ENCODE results near the gene FLT3.

FLT3 gene

DNA sequence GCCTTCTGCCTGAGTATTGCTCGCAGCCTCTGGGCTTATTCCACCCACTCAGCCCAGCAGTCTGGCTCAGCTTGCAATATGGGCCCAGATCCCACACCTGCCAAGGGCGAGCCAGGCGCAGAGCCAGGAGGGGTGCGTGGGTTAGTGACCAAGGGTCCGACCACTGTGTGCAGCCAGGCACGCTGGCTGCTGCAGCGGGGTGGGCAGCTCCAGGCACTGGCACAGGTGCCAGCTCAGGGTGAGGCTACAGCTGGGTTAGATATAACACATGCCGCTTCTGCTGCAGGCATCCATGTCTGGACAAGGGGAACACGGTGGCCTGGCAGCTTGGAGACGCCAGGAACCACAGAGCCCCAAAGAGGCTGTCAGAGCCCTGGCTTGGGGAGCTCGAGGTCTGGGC is 99.3 kb downstream of the FLT3 start:
- no peak for DNase-seq

DNA sequence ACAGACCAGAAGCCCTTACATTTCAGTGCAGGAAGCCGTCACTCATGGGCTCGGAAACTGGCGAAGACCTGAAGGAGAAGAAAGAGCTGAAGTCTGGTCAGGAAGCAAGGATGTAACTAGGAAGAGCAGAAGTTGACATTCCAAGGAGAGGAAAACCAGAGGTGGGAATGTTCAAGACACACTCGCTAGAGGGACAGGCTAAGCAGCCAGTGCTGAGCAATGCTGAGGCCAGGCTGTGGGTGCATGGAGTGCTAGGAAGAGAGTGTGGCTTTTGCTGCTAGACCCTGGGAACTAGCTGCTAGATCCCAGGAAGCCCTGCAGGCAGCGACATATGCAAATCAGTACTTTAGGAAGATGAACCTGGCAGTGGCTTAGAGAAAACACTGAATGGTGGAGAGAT is 99.8 kb downstream of the FLT3 start:
- DNase-seq: no peak

DNA sequence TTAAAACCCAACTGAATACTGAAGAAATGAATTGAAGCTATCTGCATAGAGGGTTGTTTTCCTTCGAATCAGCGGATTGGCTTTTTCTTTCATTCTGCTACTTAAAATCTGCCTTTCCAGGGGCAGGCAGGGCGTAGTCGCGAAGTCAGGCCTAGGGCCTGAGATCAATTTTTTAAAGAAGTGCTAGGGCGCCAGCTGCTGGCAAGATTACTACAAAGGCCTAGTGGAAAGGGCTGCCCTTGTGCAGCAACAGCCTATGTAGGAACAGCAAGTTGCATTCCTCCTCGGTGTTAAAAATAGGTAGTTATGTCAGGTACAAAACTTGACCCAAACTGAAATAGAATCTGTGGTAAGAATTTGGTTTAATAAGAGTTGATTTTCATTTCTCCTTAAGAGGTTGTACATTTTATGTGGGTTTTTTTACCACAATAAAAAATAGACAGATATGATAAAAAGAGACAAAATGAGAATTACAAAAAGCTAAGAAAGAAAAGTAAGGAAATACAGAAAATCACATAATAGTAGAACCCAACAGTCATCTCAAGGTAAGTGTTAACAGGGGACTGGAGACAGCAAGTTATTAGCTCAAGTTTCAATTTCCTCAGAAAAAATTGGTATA is 102.4 kb downstream of the FLT3 start:
- peak; percentile 43 for DNase-seq

DNA sequence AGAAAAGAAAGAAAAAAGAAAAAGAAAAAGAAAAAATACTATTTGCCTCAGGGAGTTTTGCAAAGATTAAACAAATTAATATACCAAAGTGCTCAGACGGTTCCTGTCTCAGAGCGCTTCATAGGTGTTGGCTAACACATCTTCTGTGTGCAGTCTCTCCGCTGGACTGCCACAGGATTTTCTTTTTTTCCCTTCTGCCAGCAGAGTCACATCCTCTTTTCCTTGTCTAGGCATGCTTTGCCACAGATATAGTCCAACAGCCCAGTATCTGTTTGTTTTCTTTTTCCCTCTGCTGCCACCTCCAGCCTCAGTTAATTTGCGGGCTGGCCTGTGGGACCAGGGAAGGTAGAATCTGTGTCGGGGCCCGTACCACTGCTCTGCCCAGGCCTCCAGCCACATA is 108.5 kb downstream of the FLT3 start:
- no peak for DNase-seq

DNA sequence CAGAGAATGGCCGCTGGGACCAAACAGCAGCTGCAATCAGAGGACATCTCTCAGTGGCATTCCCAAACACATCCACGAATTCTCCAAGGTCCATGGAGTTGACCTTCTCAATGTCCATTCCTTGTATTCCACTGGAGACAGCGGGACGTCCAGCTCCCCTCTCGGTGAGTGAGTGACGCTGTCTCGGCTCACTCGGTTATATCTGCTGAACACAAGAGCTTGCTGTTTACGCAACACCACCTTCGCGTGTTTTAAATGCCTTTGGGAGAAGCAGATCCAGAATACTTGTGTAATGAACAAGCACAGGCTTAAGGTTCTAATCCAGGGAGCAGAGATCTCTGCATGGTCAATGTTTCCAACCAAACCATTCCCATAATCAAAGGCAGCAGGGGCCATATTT is 111.9 kb downstream of the FLT3 start, which contains the start of gene URAD:
Gene URAD (minus strand): TSS at position 174 of the 400 bp plus-strand sequence. CDS start 56 bp downstream, at position 118.
- no peak for DNase-seq

DNA sequence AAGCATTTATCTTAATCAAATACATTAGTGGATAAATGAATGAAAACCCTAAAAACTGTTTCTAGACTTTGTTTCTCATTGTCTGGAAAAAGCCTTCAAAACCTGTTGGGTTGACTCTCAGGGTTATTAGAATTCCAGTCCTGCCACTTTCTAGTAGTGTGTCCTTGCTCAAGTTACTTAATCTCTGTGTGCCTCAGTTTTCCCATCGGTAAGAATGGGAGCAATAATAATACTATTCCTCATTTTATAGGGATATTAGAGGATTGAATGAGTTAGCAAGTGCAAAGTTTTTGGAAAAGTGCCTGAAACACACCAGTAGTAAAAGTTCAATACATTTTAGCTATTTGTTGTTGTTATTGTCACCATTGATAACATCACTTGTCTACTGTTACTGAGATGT is 114.8 kb downstream of the FLT3 start:
- no peak for DNase-seq

DNA sequence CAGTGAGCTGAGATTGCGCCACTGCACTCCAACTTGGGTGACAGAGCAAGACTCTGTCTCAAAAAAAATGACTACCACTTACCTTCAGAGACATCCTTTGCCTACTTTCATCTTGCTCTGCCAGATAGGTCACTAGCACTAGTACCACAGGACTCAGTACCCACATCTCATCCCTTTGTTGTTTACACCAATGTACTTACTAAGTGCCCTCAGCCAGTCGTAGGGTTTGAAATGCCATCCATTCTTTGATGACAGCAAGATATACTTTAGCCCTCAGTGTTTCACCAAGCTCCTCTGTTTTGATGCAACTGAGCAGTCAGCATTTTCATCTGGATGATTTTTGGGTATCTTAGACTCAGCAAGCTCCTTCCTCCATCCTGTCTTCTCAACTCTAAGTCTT is 118.0 kb downstream of the FLT3 start:
- no peak for DNase-seq

DNA sequence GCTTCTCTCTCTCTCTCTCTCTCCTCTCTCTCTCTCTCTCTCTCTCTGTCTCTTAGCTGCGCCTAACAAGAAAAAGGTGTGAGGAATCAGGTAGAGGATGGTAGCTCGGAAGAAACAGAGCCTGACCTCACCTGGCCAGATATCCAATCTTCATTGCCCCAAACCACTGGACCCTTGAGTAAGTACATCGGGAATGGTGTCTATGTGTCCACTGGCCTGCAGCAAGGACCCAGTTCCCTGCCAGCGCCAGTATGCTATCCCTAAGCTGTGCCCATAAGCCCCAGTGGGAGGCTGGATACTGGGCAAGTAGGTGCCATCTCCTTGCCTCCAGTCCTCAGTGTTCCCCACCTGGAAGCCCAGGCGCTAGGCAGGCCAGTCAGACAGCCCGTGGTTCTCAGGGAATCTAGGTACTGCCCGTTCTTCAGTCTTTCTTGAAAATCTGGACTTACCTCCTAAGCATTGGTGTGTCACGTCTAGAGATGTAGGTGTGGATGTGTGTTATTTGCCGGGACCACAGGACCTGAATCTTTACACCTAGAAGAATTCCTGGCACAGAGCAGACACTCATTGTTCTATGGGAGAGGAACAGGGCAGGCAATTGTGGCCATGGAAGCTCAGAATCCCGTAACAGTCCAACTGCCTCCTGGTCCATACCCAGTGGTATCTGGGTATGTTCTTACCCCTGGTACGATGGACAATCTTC is 119.2 kb downstream of the FLT3 start:
- DNase-seq: no peak

DNA sequence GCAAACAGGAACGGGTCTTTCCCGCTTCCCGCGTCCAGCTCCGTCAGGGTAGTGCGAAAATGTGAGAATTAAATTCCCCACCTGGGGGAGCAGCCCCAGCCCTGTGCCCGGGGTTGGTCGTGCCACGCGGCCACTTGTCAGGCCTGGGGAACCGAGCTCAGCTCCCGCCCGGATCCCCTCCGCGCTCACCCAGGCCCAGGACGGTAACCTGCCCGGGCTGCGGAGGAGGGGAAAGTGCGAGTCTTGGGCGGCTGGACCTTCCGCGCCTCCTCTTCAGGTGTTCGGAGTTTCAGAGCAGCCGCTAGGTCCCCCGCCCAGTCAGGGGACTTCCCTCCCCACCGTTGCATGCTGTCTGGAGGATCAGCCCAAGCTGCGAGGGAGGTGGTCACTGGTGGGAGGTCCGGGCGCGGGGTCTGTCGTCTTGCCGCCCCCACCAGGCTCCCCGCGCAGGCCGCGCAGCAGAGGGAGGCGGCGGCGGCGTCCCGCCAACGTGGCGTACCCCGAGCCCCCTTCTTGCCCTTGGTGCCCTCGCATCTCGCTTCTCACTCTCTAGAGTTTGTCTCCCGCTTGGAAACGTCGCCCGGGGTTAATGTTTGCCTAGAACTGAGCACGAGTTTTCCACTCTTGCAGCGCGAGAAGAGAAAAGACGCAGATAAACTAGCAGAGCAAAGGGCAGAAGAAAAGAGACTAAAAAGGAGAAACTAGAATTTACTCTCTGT is 119.9 kb downstream of the FLT3 start:
- DNase-seq: no peak

DNA sequence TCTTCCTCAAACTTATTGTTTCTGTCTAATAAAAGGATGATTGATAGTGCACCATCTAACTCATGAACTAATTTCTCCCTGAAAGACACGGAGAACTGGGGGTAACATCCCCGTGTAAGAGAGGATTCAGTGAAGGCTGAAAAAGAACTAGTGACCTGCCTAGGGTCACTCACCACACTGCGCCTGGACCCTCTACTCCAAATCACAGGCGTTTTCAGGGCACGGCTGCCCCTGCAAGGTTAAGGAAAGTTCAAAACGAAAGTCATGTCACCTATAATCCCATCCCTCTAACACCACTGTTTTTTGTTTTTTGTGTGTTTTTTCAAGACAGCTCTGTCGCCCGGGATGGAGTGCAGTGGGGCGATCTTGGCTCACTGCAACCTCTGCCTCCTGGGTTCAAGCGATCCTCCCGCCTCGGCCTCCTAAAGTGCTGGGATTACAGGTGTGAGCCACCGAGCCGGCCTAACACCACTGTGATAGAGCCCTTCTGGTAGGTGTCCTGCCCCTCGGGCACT is 120.6 kb downstream of the FLT3 start:
- DNase-seq: no peak

DNA sequence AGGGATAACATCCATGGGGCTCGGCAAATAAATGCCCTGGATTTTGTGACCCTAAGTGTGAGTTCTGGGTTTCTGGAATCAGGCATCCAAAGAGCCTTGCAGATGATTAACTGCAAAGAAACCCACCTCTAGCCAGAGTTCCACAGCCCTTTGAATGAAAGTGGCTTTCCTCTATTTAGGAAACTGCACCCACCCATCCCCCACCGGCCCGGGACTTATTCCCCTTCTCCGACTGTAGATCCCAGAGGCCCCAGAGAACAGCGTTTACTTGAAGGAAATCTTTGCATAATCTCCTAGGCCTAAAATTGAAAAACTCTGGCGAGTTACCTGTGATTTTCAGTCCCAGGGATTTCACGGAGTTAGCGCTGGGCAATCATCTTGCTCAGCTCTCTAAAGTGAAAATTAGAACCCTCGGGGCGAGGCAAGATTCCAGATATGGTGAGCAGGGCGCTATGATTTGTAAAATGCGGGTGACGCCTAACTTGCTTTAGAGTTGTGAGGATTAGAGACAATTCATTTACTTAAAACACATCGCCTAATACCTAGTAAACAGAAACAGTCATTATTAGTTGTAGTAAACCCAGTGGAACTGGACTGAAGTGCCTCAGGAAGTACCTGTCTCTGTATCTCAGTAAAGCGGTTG is 121.3 kb downstream of the FLT3 start:
- DNase-seq: no peak

DNA sequence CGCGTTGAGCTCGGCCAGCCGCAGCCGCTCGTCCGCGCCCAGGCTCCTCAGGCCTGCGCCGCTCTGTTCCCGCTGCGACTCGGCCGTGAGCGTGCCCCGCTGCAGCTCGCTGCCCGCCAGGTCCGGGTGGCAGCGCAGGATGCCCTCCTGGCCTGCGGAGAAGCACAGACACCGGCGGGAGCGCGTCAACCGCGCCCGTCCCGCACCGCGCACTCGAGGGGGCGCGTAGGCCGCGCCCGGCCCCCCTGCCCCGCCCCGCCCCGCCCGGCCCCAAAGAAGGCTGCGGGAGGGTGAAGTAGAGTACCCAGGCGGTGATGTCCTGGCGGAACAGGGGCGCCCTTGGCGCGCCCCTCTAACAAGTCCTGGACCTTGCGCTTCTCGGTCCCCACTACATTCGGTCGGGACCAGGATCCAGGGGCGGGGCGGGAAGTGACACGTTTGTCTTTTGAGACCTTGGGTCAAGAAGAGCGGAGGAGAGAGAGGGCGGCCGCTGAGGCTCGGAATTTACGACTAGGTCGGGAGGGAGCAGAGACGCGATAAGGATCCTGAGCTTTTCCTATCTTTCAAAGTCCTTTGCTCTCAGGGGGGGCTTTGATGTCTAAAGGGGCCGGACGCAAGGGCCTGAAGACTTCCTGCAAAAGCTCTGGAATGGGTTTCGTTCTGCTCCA is 121.9 kb downstream of the FLT3 start:
- no peak for DNase-seq

DNA sequence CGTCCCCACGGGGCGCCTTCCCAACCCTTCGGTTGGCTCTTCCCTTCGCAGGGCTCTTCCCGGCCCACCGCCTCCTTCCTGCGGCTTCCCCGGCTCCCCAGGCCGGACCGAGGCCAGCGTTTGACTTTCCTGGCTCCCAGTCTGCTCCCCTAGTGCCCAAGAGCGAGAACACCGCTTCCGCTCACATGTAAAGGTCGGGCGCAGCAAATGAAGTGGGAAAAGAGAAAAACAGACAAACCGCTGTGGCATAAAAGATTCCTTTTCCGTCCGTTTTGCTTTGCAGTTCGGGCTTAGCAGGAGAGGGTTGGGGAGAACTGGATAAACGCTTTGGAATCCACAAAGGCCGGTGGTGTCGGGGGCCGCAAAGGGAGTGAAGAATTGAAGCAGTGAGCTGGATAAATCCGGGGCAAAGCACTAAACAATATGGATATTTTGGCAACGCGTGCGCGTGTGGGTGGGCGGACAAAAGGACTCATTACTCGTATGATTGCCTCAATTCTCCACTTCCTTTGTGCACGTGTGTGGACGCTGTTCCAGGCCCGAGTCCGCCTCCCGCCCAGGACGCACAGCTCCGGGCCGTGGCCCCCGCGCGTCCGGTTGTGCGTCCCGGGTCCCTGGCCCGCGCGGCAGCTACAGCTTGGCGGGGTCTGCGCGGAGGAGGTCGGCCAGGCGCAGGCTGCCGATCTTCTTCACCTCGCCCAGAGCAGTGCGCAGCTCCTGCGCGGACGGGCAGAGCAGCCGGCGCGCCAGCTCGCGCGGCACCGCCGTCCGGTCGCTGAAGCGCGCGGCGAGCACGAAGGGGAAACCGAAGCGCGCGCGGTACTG is 122.7 kb downstream of the FLT3 start:
- no peak for DNase-seq

DNA sequence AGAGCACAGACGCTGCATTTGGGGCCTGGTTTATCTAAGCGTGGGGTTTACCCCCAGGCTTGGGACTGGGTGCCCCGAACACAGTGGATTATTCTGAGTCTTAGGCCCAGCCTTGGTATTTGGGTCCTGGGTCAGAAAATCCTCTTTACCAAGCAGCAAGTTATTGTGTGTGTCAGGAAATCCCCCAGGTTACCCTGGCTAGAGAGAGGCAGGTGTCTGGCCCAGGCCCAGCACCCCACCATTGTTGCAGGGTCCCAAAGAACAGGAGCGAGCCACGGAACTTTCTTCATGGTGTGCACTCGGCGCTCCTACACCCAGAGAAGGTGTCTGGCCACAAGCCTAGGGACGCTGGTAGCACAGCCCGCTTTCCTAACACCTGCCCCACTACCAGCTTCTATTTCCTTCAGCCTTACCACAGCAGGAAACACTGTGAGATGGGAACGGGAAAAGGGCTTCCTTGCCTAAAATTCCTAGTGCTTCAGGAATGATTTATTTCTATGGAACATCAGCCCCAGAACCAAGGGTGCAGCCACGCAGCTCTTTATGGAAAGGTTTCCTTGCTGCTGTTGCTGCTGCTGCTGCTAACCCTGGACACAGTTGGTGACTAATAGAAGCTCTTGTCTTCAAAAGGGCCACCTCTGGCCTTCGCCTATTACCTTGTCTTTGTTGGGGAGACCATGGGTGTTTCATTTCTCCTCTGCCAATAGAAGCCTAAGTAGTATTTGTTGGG is 123.8 kb downstream of the FLT3 start:
- no peak for DNase-seq

DNA sequence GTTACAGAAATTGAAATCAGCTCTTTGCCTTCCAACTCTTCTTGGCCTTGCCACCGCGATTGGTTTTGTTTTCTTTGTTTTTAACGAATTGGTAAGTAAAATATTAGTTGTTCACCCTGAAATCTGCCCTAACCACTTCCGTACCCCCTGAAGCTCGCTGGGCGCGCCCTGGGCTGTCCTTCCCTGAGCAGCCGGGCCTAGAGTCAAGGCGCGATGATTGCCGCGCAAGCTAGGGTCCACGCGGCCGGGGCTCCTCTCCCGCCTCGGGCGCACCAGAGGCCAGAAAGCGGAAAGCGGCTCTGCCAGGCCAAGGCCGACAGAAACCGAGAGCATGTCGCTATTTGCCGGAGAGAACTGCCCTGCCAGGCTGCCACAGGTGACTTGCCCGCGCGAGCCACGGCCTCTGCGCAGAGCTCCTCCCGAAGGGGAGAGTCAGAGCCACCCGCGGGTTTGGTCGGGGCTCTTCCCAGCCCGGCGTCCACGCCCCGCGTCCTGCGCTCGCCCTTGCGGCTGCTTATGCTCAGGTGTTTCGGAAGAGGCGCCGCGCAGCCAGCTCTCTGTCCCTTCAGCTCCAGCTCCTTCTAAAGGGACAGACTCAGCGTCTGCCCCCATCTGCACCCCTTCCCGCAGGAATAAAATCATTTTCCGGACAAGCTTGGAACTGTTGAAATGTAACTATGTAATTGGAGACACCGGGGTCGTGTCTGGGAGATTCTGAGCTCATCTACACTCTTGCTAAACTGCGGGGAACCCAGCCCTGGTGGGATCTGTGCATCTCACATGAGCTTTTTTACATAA is 124.6 kb downstream of the FLT3 start:
- no peak for DNase-seq

DNA sequence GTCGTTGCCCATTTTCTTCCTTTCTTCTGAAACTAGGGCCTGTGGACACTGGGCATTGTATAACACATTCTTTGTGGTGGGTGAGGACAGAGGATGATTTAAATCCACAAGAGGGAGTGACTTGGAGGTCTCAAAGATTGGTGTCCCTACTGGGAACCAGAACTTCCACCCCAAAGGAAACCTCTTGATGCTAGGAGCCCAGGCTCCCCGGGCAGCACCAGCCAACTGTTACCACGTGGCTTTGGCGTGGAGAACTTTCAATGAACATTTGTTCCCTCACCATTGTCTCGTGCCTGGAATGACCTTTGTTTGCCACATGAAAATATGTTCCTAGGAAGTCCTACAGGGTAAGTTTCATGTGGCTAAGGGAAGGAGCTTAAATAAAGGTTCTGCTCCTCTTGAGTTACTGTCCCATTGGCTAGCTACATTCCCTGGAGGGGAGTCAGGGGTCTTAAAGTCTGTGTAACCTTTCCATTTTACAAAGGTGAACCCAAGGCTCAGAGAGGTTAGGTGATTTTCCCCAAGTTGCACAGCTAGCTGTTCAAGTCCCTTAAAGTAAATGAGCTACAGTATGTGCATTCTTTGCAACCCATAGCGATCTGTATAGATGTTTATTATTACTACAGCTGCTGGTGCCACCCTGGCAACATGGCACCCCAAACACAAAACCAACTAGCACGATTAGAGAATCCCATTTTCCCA is 126.3 kb downstream of the FLT3 start:
- no peak for DNase-seq

DNA sequence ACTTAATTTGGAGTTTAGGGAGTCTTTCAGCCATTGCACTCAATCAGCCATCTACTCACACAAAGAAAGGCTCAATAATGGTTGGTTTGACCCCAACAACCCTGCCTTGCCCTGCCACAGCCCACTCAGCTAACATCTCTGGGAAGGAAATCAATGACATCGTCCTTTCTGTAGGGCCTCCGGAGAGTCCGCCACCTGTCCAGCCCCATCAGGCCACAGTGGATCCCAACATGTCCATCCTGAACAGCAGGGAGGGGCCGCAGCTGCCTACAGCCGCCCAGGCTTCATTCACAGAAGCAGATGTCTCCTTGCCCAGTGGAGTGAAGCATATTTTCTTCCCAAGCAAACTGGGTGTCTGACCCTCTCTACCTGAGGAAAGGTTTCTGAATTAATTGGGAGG is 127.1 kb downstream of the FLT3 start:
- DNase-seq: no peak

DNA sequence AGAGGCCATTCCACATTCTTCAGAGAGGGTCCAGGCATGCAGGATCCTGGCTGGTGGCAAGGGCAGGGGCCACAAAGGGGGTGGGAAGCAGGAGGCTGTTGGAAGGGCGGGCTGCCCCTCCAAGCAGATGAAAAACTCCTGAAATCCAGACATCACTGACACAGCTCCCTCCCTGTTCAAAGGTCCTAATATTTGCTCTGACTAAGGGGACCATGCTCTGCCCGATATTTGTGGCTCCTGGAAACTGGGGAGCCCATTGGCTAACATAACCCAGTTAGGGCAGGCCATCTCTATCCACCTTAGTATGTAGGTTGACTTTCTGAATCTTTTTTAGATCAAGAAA is 127.9 kb downstream of the FLT3 start:
- DNase-seq: no peak

DNA sequence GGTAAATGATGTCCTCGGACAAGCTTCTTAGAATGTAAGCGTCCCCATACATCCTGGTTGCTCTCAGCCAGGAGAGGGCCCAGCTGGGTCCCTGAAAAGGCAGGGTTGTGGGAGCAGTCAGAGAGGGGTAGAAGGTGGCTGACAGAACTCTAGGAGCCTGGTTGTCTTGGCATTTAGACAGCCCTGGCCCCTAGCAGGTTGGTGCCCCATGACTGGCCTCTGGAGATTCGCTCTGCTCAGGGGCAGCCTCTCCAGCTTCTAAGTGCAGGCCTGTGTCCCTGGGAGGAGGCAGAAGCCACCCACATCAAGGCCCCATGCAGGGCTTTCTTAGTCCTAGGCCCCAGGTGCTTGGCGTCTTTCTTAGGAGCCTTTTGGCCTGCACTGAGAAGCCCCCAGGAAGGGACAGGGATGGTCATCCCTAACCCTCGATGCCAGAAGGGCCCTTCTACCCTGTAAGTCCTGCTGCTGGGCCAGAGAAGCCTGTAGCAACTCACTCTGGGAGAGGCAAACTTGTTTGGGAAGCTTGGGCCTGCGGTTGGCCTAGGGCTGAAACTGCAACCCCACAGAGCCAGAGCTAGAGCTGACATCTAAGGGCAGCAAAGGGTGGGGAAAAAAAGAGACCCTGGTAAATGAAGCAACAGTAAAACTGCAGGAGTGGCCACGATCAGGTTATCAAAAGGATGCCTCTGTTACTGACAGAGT is 128.4 kb downstream of the FLT3 start:
- no peak for DNase-seq

All from inflammatory macrophage treated with lipopolysaccharide for 4 hours (primary cell).